ENCODE data around the gene LIM2.
A peak's percentile ranks its signal among the peaks of the same experiment; 100 is the strongest.
"Not testable (repeated sequence)": the region's sequence is repeated elsewhere in the genome, so short reads cannot be mapped to it uniquely, and the experiment has no call there.

LIM2 gene

GRCh38 chr19:51387924-51388389 is at the start of gene LIM2:
LIM2 (minus strand) TSS chr19:51387974; CDS start chr19:51387443, 531 bp downstream.
- DNase-seq: no peak

- no peak for DNase-seq
These were observed 46.7 kb upstream of the LIM2 start for GRCh38 chr19:51434456-51434855.

GRCh38 chr19:51433043-51433442 is 45.3 kb upstream of the LIM2 start:
- DNase-seq: no peak

- no peak for DNase-seq
These were observed 43.4 kb upstream of the LIM2 start for GRCh38 chr19:51431124-51431523.

GRCh38 chr19:51430221-51430620 is 42.4 kb upstream of the LIM2 start:
- no peak for DNase-seq

GRCh38 chr19:51427201-51427600 is 39.4 kb upstream of the LIM2 start:
- no peak for DNase-seq

GRCh38 chr19:51422053-51422448 is 34.3 kb upstream of the LIM2 start:
- DNase-seq: peak in 1 of 2 experiments; percentile 86

GRCh38 chr19:51421229-51422052 is 33.7 kb upstream of the LIM2 start:
- no peak for DNase-seq

- DNase-seq: not testable (repeated sequence)
These were observed 32.7 kb upstream of the LIM2 start for GRCh38 chr19:51420511-51420910.

GRCh38 chr19:51418707-51419106 is 30.9 kb upstream of the LIM2 start:
- no peak for DNase-seq

GRCh38 chr19:51417810-51418157 is 30.0 kb upstream of the LIM2 start:
- DNase-seq: no peak

GRCh38 chr19:51417107-51417809 is 29.5 kb upstream of the LIM2 start, which contains the start of gene SIGLEC10:
SIGLEC10 (minus strand) TSS chr19:51417642; CDS start chr19:51417581, 61 bp downstream.
- DNase-seq: peak in 1 of 2 experiments; percentile 13

- DNase-seq: not testable (repeated sequence)
These were observed 28.6 kb upstream of the LIM2 start for GRCh38 chr19:51416422-51416821.

- DNase-seq: no peak
These were observed 27.4 kb upstream of the LIM2 start for GRCh38 chr19:51415187-51415586.

GRCh38 chr19:51410950-51411748 is 23.4 kb upstream of the LIM2 start:
- DNase-seq: no peak

- peak in 1 of 2 experiments; percentile 37 for DNase-seq
These were observed 19.8 kb upstream of the LIM2 start for GRCh38 chr19:51407511-51408131.

- DNase-seq: no peak
These were observed 14.3 kb upstream of the LIM2 start for GRCh38 chr19:51402117-51402516.

- not testable (repeated sequence) for DNase-seq
These were observed 12.2 kb upstream of the LIM2 start for GRCh38 chr19:51399936-51400335.

GRCh38 chr19:51399231-51399630 is 11.5 kb upstream of the LIM2 start:
- DNase-seq: no peak

- DNase-seq: peak; percentile 12 to 56
These were observed 10.4 kb upstream of the LIM2 start for GRCh38 chr19:51398096-51398704.

GRCh38 chr19:51397453-51397852 is 9.7 kb upstream of the LIM2 start:
- not testable (repeated sequence) for DNase-seq

GRCh38 chr19:51396175-51396574 is 8.4 kb upstream of the LIM2 start:
- DNase-seq: no peak

Measured in NCI-H526 (cell line).